ENCODE data around the gene RGS7BP. TPM values are rescaled to one million over a fixed set of nuclear protein-coding genes. Genes with fewer than 3 reads are reported as not detected.

The RGS7BP gene
- total and polyA plus RNA-seq, 2 experiments from 2014 or later, result 3.3 to 5.4 TPM

DNA sequence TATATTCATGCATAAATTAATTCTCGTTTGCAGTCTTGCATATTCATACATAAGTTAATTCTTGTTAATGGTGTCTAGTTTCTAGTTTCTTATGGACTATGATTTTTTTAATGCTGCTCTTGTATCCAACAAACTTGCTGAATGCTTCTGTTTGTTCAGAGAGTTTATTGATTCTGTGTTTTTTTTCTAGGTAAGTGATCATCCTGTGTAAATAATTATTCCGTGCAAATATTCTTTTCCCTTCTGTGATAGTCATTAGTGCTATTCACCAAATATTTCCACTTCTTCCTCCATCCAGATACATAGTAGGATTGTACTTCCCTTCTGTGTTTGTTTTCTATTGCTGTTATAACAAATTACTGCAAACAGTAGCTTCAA lies 148.7 kb downstream of the RGS7BP start (continued):
- TF ChIP-seq, protein P1, sequence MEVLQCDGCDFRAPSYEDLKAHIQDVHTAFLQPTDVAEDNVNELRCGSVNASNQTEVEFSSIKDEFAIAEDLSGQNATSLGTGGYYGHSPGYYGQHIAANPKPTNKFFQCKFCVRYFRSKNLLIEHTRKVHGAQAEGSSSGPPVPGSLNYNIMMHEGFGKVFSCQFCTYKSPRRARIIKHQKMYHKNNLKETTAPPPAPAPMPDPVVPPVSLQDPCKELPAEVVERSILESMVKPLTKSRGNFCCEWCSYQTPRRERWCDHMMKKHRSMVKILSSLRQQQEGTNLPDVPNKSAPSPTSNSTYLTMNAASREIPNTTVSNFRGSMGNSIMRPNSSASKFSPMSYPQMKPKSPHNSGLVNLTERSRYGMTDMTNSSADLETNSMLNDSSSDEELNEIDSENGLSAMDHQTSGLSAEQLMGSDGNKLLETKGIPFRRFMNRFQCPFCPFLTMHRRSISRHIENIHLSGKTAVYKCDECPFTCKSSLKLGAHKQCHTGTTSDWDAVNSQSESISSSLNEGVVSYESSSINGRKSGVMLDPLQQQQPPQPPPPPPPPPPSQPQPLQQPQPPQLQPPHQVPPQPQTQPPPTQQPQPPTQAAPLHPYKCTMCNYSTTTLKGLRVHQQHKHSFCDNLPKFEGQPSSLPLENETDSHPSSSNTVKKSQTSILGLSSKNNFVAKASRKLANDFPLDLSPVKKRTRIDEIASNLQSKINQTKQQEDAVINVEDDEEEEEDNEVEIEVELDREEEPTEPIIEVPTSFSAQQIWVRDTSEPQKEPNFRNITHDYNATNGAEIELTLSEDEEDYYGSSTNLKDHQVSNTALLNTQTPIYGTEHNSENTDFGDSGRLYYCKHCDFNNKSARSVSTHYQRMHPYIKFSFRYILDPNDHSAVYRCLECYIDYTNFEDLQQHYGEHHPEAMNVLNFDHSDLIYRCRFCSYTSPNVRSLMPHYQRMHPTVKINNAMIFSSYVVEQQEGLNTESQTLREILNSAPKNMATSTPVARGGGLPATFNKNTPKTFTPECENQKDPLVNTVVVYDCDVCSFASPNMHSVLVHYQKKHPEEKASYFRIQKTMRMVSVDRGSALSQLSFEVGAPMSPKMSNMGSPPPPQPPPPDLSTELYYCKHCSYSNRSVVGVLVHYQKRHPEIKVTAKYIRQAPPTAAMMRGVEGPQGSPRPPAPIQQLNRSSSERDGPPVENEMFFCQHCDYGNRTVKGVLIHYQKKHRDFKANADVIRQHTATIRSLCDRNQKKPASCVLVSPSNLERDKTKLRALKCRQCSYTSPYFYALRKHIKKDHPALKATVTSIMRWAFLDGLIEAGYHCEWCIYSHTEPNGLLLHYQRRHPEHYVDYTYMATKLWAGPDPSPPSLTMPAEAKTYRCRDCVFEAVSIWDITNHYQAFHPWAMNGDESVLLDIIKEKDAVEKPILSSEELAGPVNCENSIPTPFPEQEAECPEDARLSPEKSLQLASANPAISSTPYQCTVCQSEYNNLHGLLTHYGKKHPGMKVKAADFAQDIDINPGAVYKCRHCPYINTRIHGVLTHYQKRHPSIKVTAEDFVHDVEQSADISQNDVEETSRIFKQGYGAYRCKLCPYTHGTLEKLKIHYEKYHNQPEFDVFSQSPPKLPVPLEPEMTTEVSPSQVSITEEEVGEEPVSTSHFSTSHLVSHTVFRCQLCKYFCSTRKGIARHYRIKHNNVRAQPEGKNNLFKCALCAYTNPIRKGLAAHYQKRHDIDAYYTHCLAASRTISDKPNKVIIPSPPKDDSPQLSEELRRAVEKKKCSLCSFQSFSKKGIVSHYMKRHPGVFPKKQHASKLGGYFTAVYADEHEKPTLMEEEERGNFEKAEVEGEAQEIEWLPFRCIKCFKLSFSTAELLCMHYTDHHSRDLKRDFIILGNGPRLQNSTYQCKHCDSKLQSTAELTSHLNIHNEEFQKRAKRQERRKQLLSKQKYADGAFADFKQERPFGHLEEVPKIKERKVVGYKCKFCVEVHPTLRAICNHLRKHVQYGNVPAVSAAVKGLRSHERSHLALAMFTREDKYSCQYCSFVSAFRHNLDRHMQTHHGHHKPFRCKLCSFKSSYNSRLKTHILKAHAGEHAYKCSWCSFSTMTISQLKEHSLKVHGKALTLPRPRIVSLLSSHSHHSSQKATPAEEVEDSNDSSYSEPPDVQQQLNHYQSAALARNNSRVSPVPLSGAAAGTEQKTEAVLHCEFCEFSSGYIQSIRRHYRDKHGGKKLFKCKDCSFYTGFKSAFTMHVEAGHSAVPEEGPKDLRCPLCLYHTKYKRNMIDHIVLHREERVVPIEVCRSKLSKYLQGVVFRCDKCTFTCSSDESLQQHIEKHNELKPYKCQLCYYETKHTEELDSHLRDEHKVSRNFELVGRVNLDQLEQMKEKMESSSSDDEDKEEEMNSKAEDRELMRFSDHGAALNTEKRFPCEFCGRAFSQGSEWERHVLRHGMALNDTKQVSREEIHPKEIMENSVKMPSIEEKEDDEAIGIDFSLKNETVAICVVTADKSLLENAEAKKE (CRISPR knock-in tag; IDR thresholded peaks at IDR 0.05), result no peak
- TF ChIP-seq EZH2phosphoT487 (IDR thresholded peaks at IDR 0.05; ENCODE audit: unreplicated experiment) (no peak), POLR2AphosphoS5 (IDR thresholded peaks at IDR 0.05; ENCODE audit: low read depth) (no peak), JUNB (IDR thresholded peaks at IDR 0.05; ENCODE audit: unreplicated experiment) (no peak), ZNF114 (CRISPR knock-in tag; IDR thresholded peaks at IDR 0.05) (no peak)

DNA sequence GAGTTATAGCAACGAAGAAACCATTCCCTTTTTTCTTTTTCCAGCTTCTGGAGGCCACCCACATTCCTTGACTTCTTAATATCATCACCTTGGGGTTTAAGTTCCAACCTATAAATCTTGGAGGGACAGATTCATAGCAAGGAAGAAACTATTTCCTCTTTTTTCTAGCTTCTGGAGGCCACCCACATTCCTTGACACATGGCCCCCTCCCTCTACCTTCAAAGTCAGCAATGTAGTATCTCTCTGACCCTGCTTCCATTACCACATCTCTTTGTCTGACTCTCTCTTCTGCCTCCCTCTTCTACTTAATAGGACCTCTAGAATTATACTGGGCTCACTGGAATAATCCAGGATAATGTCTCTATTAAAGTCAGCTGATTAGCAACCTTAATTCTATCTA lies 149.8 kb downstream of the RGS7BP start:
- Histone ChIP-seq H3K4me1 (ENCODE audit: insufficient read depth) (no peaks in the 10 kb centered on the region), H3K79me2 (replicated peaks; ENCODE audit: insufficient read depth) (no peaks in the 10 kb centered on the region), H3K27me3 (ENCODE audit: insufficient read depth) (no peaks in the 10 kb centered on the region), H2AFZ (no peak overlapping the region), H4K20me1 (replicated peaks; ENCODE audit: insufficient read depth) (no peaks in the 10 kb centered on the region), H3K36me3 (ENCODE audit: insufficient read depth) (0 out of 2 replicates have a peak, but pooled peaks cover 4% of the 10 kb centered on the region), H3K9me2 (ENCODE audit: insufficient read depth) (no peaks in the 10 kb centered on the region), H3K4me3 (no peak overlapping the region), H3F3A (replicated peaks; ENCODE audit: low read depth) (no peaks in the 10 kb centered on the region), H3K4me2 (no peak overlapping the region), H3K27ac (ENCODE audit: low read depth) (no peak overlapping the region)
- no peak for DNase-seq (ENCODE audit: low spot score)
- Mint-ChIP-seq H3K9me3 (peaks cover 21% of the 10 kb centered on the region), H3K36me3 (ENCODE audit: low read depth) (peaks cover 3% of the 10 kb centered on the region), H3K4me3 (no peak overlapping the region), H3K27me3 (ENCODE audit: insufficient read depth, low read depth, poor library complexity) (no peaks in the 10 kb centered on the region), H3K27ac (no peak overlapping the region), H3K4me1 (no peaks in the 10 kb centered on the region; the same call in 1 of the 3 replicates)
- no peak for ATAC-seq
- TF ChIP-seq, protein P2, sequence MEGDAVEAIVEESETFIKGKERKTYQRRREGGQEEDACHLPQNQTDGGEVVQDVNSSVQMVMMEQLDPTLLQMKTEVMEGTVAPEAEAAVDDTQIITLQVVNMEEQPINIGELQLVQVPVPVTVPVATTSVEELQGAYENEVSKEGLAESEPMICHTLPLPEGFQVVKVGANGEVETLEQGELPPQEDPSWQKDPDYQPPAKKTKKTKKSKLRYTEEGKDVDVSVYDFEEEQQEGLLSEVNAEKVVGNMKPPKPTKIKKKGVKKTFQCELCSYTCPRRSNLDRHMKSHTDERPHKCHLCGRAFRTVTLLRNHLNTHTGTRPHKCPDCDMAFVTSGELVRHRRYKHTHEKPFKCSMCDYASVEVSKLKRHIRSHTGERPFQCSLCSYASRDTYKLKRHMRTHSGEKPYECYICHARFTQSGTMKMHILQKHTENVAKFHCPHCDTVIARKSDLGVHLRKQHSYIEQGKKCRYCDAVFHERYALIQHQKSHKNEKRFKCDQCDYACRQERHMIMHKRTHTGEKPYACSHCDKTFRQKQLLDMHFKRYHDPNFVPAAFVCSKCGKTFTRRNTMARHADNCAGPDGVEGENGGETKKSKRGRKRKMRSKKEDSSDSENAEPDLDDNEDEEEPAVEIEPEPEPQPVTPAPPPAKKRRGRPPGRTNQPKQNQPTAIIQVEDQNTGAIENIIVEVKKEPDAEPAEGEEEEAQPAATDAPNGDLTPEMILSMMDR (conservative IDR thresholded peaks at IDR 0.05; ENCODE audit: low read depth in 2 of 2), result no peak
- no peak for TF ChIP-seq EZH2 (IDR thresholded peaks at IDR 0.05; ENCODE audit: low read depth, unreplicated experiment)
- no peak for TF ChIP-seq STAT1 (IDR thresholded peaks at IDR 0.05; ENCODE audit: unreplicated experiment)
- no peak for TF ChIP-seq EZH2phosphoT487 (IDR thresholded peaks at IDR 0.05; ENCODE audit: unreplicated experiment)
- TF ChIP-seq ZNF331 (CRISPR knock-in tag; IDR thresholded peaks at IDR 0.05; ENCODE audit: low read depth), result no peak
- no peak for TF ChIP-seq NANOG (IDR thresholded peaks at IDR 0.05; ENCODE audit: borderline replicate concordance)

All from GM23338 (cell line).